PC-3 (cell line): ENCODE data around the gene PXK.

Experiments
- CTCF ChIP-seq: fragments of 300-600 bp; sonication (generic); conservative IDR thresholded peaks from 2 replicates; pipeline ENCODE4 v1.5.1; 2017; ENCODE audit warnings: antibody characterized with exemption, low read depth, mild to moderate bottlenecking, low read length
- EZH2 ChIP-seq: fragments of 300-600 bp; sonication (generic); IDR thresholded peaks from one replicate; pipeline ENCODE4 v1.6.1; 2017; ENCODE audit warnings: antibody characterized with exemption, mild to moderate bottlenecking, low read length; ENCODE audit not compliant: unreplicated experiment
- EZH2phosphoT487 ChIP-seq: fragments of 300-600 bp; sonication (generic); IDR thresholded peaks from 2 replicates; pipeline ENCODE4 v1.6.1; 2018; ENCODE audit warnings: mild to moderate bottlenecking, antibody characterized with exemption, low read length, borderline replicate concordance

- no peak for TF ChIP-seq CTCF
- no peak for TF ChIP-seq EZH2
- TF ChIP-seq EZH2phosphoT487 = no peak
Observed at GRCh38 chr3:58434168-58434504, 101.4 kb downstream of the PXK start.
